Muscle layer of duodenum (tissue), 2 donors: ENCODE results near the gene TSGA10.
"Not testable (repeated sequence)": the region's sequence is repeated elsewhere in the genome, so short reads cannot be mapped to it uniquely, and the experiment has no call there.

Experiments used
- H3K27ac ChIP-seq: one replicate; pipeline ENCODE4 v1.7.0; 2013; ENCODE audit warnings: mild to moderate bottlenecking, low read length
- H3K27me3 ChIP-seq: one replicate; pipeline ENCODE4 v1.7.0; 2013; ENCODE audit warnings: low read depth, mild to moderate bottlenecking, control low read depth, low read length
- H3K36me3 ChIP-seq, 2 donors: one replicate each; pipeline ENCODE4 v1.7.0; 2013; ENCODE audit warnings: low read length in 2 of 2, control low read depth in 1 of 2, mild to moderate bottlenecking in 1 of 2; ENCODE audit not compliant: insufficient read depth in 2 of 2, control insufficient read depth in 1 of 2
- H3K4me1 ChIP-seq, 2 donors: one replicate each; pipeline ENCODE4 v1.7.0; 2013; ENCODE audit warnings: low read length in 2 of 2, mild to moderate bottlenecking in 2 of 2, control low read depth in 1 of 2, moderate library complexity in 1 of 2; ENCODE audit not compliant: insufficient read depth in 2 of 2, control insufficient read depth in 1 of 2
- H3K4me3 ChIP-seq, 2 donors: one replicate each; pipeline ENCODE4 v1.7.0; 2013; ENCODE audit warnings: low read length in 2 of 2, low read depth in 1 of 2, mild to moderate bottlenecking in 1 of 2
- H3K9me3 ChIP-seq, 2 donors: one replicate each; pipeline ENCODE4 v1.7.0; 2013; ENCODE audit warnings: low read length in 2 of 2, control low read depth in 1 of 2, mild to moderate bottlenecking in 1 of 2; ENCODE audit not compliant: control insufficient read depth in 1 of 2
- donor health status: healthy.

The TSGA10 gene

DNA sequence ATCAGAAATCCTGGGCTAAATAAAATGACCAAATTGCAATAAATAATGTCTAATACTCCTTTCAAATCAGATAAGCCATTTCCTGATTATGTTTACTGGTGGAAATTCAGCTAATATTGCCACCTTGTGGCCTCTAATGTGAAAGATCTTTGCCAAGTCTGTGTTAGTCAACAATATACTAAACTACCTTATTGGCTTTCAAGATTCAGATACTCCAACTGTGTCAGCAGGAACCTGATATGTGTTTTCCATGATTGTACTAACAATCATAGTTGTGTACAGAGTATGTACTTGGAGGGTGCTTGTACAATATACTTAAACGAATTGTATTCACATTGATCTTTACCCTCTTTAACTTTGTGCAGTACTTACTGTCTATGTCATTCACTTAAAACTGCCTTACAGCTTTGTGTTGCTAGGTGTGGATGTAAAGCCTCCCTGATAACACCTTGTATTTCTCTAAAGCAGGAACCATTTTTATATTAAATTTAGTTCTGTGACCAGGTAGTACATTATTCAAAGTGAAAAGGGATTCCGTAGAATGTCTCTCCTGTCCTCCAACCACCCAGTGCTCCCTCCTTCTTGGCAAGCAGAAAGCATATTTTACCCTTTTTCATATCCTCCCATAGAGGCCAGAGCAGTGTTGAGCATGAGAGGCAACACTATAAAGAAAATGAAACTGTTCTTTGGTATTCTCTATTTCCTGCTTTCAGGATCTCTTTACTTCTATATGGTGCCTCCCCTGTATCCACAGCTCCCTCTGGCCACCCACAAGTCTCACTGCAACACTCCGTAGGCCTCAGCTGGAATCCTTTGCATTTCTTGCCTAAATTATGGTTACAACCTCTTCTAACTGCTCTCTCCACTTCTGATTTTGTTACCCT lies 88.4 kb downstream of the TSGA10 start:
- Histone ChIP-seq H3K4me3 (peak overlapping the region in 1 of 2 donors; percentile 8), H3K4me1 (peaks cover 0 to 3% of the 10 kb centered on the region in 2 donors), H3K27ac (peak overlapping the region; percentile 74), H3K36me3 (no peaks in the 10 kb centered on the region), H3K9me3 (no peaks in the 10 kb centered on the region), H3K27me3 (no peaks in the 10 kb centered on the region)

DNA sequence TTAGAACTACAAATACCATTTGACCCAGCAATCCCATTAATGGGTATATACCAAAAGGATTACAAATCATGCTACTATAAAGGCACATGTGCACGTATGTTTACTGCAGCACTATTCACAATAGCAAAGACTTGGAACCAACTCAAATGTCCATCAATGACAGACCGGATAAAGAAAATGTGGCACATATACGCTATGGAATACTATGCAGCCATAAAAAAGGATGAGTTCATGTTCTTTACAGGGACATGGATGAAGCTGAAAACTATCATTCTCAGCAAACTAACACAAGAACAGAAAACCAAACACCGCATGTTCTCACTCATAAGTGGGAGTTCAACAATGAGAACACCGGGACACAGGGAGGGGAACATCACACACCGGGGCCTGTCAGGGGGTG lies 105.6 kb downstream of the TSGA10 start:
- H3K36me3 ChIP-seq, H3K27me3 ChIP-seq, H3K4me3 ChIP-seq, H3K9me3 ChIP-seq, H3K27ac ChIP-seq, H3K4me1 ChIP-seq: not testable (repeated sequence)

DNA sequence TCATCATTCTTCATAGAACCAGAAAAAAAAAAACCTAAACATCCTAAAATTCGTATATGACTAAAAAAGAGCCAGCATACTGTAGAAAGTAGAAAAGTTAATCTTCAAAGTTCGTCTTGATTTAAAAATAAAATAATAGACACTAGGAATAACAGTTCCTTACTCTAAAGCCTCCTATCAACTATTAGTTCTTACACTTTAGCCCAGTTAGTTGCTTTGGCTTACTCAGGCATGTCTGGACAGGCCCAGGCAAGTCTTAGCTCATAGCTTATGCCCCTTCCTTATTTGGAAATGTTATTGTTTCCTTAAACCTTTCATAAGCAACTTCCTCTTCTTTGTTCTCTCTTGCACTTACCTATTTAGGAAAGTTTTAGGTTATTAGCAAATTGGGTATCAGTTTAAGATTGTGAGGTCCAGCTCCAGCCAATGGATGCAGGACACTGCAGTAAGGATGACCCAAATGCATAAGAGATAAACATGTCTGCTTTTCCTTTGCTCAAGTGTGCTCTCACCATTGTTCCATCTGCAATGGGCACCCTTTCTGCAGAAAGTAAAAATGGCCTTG lies 113.9 kb downstream of the TSGA10 start:
- H3K27me3 ChIP-seq, H3K4me3 ChIP-seq, H3K27ac ChIP-seq, H3K4me1 ChIP-seq, H3K9me3 ChIP-seq, H3K36me3 ChIP-seq: not testable (repeated sequence)

DNA sequence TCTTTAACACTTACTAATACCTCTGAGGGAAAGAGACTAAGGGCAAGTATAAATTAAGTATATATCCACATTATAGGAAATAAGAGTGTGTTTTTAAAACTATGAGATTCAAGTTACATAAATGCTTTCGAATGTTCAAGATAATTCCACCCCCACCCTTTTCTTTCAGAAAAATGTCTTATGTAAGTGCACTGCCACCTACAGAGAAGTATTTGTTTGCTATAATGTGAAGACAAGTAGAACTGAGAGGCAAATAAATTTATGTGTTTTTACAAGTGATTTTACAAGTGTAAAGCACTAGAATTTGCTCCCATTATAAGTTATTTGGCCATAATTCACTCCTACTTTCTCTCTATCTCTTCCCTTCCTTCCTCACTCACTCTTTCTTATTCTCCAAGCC lies 118.8 kb downstream of the TSGA10 start:
- Histone ChIP-seq H3K36me3 (no peaks in the 10 kb centered on the region), H3K27me3 (no peaks in the 10 kb centered on the region), H3K27ac (no peak overlapping the region), H3K4me1 (no peaks in the 10 kb centered on the region), H3K4me3 (no peak overlapping the region), H3K9me3 (no peaks in the 10 kb centered on the region)

DNA sequence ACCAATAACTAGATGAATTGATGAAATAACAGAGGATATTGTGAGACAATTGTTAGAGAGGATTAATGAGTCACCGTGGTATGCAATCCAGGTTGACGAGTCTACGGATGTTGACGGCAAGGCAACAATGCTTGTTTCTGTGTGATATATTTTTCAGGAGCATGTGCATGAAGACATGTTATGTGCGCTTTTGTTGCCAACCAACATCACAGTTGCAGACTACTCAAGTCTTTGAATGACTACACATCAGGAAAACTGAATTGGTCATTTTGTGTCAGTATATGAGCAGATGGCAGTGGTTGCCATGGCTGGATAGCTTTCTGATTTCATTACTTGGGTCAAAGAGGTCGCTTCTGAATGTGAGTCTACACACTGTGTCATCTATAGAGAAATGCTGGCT lies 122.0 kb downstream of the TSGA10 start:
- Histone ChIP-seq H3K9me3 (no peaks in the 10 kb centered on the region), H3K36me3 (no peaks in the 10 kb centered on the region), H3K27ac (no peak overlapping the region), H3K27me3 (no peaks in the 10 kb centered on the region), H3K4me3 (no peak overlapping the region), H3K4me1 (no peaks in the 10 kb centered on the region)

DNA sequence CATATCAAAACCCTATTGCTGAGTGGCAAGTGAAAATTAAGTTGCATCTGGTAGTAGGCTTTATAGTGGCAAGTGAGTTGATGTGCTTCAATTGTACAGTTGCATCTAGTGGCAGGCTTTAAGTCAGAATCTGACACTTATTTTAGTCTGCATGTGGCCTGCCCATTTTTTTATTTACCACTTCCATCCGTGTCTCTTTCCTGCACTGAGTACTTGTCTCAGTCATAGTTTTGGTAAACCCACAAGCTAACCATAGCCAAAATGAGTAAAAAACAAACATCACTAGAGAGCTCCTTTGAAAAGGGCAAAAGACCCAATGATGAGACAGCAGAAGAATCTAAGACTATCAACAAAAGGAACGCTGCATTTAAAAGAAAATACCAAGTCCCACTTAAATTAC lies 122.7 kb downstream of the TSGA10 start:
- Histone ChIP-seq H3K4me1 (no peaks in the 10 kb centered on the region), H3K27ac (no peak overlapping the region), H3K4me3 (no peak overlapping the region), H3K27me3 (no peaks in the 10 kb centered on the region), H3K36me3 (no peaks in the 10 kb centered on the region), H3K9me3 (no peaks in the 10 kb centered on the region)

DNA sequence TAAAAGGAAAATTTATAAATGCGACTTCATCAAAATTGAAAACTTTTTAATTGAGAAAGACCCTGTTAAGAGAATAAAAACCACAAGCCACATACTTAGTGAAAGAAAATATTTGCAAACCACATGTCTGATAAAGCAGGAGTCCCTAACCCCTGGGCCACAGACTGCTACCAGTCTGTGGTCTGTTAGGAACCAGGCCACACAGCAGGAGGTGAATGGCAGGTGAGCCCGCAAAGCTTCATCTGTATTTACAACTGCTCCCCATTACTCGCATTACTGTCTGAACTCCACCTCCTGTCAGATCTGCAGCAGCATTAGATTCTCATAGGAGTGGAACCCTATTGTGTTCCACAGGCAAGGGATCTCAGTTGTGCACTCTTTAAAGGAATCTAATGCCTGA lies 123.3 kb downstream of the TSGA10 start:
- H3K27me3 ChIP-seq, result no peaks in the 10 kb centered on the region
- no peaks in the 10 kb centered on the region for H3K36me3 ChIP-seq
- no peaks in the 10 kb centered on the region for H3K9me3 ChIP-seq
- H3K27ac ChIP-seq, result no peak overlapping the region
- H3K4me1 ChIP-seq, result no peaks in the 10 kb centered on the region
- no peak overlapping the region for H3K4me3 ChIP-seq

DNA sequence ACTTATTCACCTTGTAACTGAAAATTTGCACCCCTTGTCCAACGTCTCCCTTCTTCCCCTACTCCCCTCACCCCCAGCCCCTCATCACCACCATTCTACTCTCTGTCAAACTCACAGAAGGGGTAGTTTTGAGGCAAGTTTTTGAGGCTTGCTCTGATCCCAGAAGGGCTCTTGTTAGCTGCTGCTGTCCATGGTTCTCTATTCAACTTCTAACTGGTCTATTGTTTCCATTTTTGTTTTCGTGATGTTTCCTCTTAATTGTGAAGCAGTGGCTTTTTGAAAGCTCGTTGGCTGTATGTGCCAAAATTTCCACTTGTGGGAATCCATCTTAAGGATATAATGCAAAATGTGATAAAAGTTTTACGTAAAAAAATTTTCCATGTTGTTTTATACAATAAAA lies 126.2 kb downstream of the TSGA10 start:
- Histone ChIP-seq H3K27me3 (no peaks in the 10 kb centered on the region), H3K36me3 (no peaks in the 10 kb centered on the region), H3K27ac (no peak overlapping the region), H3K4me3 (no peak overlapping the region), H3K9me3 (peaks cover 0 to 4% of the 10 kb centered on the region in 2 donors), H3K4me1 (no peaks in the 10 kb centered on the region)

DNA sequence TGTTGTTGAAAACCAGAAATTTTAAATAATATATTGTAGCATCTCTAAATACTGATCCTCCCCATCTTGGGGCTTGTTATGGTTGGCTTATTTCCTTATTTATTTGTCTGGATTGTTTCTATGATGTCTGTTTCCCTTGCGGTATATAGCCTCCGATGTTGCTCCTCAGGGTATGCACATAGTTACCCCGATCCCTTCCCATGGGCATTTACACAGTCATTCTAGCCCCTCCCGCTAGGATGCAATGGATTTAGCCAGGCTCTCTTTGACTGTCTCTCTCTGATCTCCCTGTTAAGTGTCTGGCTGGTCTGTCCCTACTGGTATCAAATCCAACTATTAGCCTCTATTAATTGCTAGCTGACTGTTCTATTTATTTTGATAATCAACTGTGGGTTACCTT lies 126.9 kb downstream of the TSGA10 start:
- Histone ChIP-seq H3K9me3 (peaks cover 0 to 4% of the 10 kb centered on the region in 2 donors), H3K36me3 (no peaks in the 10 kb centered on the region), H3K27ac (no peak overlapping the region), H3K4me1 (no peaks in the 10 kb centered on the region), H3K27me3 (no peaks in the 10 kb centered on the region), H3K4me3 (no peak overlapping the region)

DNA sequence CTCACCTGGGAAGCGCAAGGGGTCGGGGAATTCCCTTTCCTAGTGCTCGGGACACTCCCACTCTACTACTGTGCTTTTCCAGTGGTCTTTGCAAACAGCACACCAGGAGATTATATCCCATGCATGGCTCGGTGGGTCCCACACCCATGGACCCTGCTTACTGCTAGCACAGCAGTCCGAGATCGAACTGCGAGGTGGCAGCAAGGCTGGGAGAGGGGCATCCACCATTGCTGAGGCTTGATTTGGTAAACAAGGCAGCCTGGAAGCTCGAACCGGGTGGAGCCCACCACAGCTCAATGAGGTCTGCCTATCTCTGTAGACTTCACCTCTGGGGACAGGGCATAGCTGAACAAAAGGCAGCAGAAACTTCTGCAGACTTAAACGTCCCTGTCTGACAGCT lies 154.0 kb downstream of the TSGA10 start:
- Histone ChIP-seq H3K27me3 (no peaks in the 10 kb centered on the region), H3K27ac (no peak overlapping the region), H3K9me3 (peaks cover 0 to 2% of the 10 kb centered on the region in 2 donors), H3K4me3 (no peak overlapping the region), H3K36me3 (no peaks in the 10 kb centered on the region), H3K4me1 (no peaks in the 10 kb centered on the region)

DNA sequence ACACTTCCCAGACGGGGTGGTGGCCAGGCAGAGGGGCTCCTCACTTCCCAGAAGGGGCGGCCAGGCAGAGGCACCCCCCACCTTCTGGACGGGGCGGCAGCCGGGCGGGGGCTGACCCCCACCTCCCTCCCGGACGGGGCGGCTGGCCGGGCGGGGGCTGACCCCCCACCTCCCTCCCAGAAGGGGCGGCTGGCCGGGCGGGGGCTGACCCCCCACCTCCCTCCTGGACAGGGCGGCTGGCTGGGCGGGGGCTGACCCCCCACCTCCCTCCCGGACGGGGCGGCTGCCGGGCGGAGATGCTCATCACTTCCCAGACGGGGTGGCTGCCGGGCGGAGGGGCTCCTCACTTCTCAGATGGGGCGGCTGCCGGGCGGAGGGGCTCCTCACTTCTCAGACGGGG lies 166.0 kb downstream of the TSGA10 start:
- H3K9me3 ChIP-seq, H3K27me3 ChIP-seq, H3K4me1 ChIP-seq, H3K36me3 ChIP-seq, H3K4me3 ChIP-seq, H3K27ac ChIP-seq: not testable (repeated sequence)
